Parathyroid adenoma (tissue), 2 donors: ENCODE results near the gene TRAF3.

Experiments
- H2AFZ ChIP-seq: fragments of 300-600 bp; sonication (generic); one replicate; pipeline ENCODE4 v1.7.0; 2017; ENCODE audit warnings: antibody characterized with exemption, mild to moderate bottlenecking
- H3K27ac ChIP-seq: fragments of 300-600 bp; sonication (generic); one replicate; pipeline ENCODE4 v1.7.0; 2017
- H3K27me3 ChIP-seq: fragments of 300-600 bp; sonication (generic); one replicate; pipeline ENCODE4 v1.7.0; 2017; ENCODE audit warnings: low read length; ENCODE audit not compliant: control insufficient read depth, insufficient read depth
- H3K36me3 ChIP-seq: fragments of 300-600 bp; sonication (generic); one replicate; pipeline ENCODE4 v1.7.0; 2017; ENCODE audit warnings: low read length; ENCODE audit not compliant: control insufficient read depth, insufficient read depth
- H3K4me1 ChIP-seq: fragments of 300-600 bp; sonication (generic); one replicate; pipeline ENCODE4 v1.7.0; 2017; ENCODE audit warnings: control low read depth
- H3K4me2 ChIP-seq: fragments of 300-600 bp; sonication (generic); one replicate; pipeline ENCODE4 v1.7.0; 2017; ENCODE audit warnings: low read length
- H3K4me3 ChIP-seq: fragments of 300-600 bp; sonication (generic); one replicate; pipeline ENCODE4 v1.7.0; 2017; ENCODE audit warnings: low read depth, low read length
- H3K79me2 ChIP-seq: fragments of 300-600 bp; sonication (generic); one replicate; pipeline ENCODE4 v1.7.0; 2017; ENCODE audit warnings: control low read depth
- H3K9ac ChIP-seq: fragments of 300-600 bp; sonication (generic); one replicate; pipeline ENCODE4 v1.7.0; 2017; ENCODE audit warnings: mild to moderate bottlenecking
- H3K9me3 ChIP-seq: fragments of 300-600 bp; sonication (generic); one replicate; pipeline ENCODE4 v1.7.0; 2017; ENCODE audit warnings: low read length; ENCODE audit not compliant: control insufficient read depth
- CTCF ChIP-seq: fragments of 300-600 bp; sonication (generic); IDR thresholded peaks from one replicate; pipeline ENCODE4 v1.7.0; 2017; ENCODE audit warnings: antibody characterized with exemption, mild to moderate bottlenecking
- donor health status: primary hyperparathyroidism.

Gene TRAF3

DNA sequence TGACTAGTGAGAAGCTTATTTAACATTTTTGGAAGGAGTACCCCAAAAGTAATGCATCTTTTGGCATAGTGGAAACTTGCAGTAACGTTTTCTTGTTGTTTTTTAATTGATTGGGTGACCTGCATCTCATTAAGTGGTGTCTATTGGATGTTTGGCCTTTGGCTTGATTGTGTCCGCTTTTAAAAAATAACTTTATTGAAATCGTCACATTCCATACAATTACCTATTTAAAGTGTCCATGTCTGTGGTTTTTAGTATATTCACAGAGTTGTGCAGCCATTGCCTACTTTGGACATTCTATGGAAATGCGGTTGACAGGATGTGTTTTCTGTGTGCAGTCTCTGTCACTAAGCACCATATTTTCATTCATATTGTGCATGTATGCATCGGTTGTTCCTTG lies 46.3 kb downstream of the TRAF3 start:
- H3K4me2 ChIP-seq = no peak overlapping the region
- H3K27ac ChIP-seq = no peak overlapping the region
- H3K27me3 ChIP-seq = no peaks in the 10 kb centered on the region

DNA sequence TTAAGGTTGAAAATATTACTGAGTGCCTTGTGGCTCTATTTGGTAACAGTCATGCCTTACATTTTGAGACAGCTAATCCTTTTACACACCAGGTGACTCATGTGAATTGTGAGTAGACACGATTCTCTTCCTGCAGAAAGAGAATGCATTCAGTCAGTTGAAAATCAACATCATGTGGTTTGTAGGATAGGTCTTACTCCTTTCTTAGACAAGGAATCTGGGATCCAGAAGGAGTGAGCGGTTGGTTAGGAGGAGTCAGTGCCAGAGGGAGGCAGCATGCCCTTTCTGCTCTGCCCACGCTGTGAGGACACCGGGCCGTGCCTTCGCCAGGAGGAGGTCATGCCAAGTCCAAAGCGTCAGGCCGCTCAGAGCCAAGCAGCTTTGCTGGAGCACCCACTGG lies 47.6 kb downstream of the TRAF3 start:
- no peak overlapping the region for H3K4me2 ChIP-seq
- no peak overlapping the region for H3K4me3 ChIP-seq
- no peaks in the 10 kb centered on the region for H3K36me3 ChIP-seq
- TF ChIP-seq CTCF = no peak
- H3K9me3 ChIP-seq = no peaks in the 10 kb centered on the region
- no peak overlapping the region for H3K9ac ChIP-seq
- no peaks in the 10 kb centered on the region for H3K27me3 ChIP-seq
- no peak overlapping the region for H2AFZ ChIP-seq
- peaks cover 42% of the 10 kb centered on the region for H3K79me2 ChIP-seq
- no peak overlapping the region for H3K27ac ChIP-seq
- H3K4me1 ChIP-seq = no peaks in the 10 kb centered on the region

More for the DNA sequence above, 46.3 kb downstream of the TRAF3 start:
- H3K9ac ChIP-seq = no peak overlapping the region
- TF ChIP-seq CTCF = no peak
- no peak overlapping the region for H3K4me3 ChIP-seq
- H3K79me2 ChIP-seq = peaks cover 44% of the 10 kb centered on the region
- peaks cover 7% of the 10 kb centered on the region for H3K4me1 ChIP-seq
- no peak overlapping the region for H2AFZ ChIP-seq
- no peaks in the 10 kb centered on the region for H3K9me3 ChIP-seq
- no peaks in the 10 kb centered on the region for H3K36me3 ChIP-seq

DNA sequence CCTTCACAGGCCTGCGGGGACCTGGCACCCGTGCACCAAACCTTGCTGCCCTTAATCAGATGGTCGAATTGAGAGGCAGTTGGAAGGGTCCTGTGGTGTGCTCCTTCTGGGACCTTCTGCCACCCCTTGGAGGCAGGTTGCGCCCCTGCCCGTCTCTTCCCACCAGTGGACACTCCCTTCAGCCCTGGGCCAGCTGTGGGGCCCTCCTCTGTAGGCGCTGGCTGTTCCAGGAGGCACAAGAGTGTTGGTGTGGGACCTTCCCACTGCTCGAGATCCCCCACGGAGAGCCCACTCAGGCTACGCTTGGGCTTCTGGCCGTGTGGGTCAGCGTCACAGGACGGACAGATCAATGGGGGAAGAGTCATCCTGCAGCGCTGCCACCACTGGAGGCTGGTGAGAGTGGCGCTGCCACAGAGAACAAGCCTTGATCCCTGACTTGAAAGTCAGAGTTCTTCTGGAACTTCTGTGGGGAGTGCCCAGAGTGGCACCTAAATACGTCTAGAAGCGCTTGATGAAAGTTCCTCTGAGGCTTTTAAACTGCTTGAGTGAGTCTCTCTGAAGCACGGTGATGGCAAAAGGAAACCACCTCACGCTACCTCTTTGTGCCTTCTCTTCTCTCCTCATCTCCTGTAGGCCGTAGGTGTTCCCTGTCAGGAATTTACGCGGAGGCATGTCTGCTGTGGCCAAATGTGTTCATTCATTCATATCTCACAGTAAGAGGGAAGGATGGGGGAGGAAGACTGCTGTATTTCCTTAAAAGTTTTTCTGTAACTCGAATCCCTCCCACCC lies 48.3 kb downstream of the TRAF3 start:
- no peaks in the 10 kb centered on the region for H3K27me3 ChIP-seq
- no peak overlapping the region for H3K27ac ChIP-seq
- H3K79me2 ChIP-seq = peaks cover 39% of the 10 kb centered on the region
- no peak overlapping the region for H2AFZ ChIP-seq
- no peak for TF ChIP-seq CTCF
- H3K4me3 ChIP-seq = no peak overlapping the region
- H3K9me3 ChIP-seq = no peaks in the 10 kb centered on the region
- no peaks in the 10 kb centered on the region for H3K36me3 ChIP-seq
- H3K4me1 ChIP-seq = no peaks in the 10 kb centered on the region
- no peak overlapping the region for H3K4me2 ChIP-seq
- H3K9ac ChIP-seq = no peak overlapping the region

- no peak for TF ChIP-seq CTCF
- Histone ChIP-seq H3K9me3 (no peaks in the 10 kb centered on the region), H3K4me3 (no peak overlapping the region), H2AFZ (no peak overlapping the region), H3K4me1 (no peaks in the 10 kb centered on the region), H3K9ac (no peak overlapping the region), H3K4me2 (no peak overlapping the region), H3K79me2 (peaks cover 34% of the 10 kb centered on the region), H3K36me3 (no peaks in the 10 kb centered on the region), H3K27ac (no peak overlapping the region), H3K27me3 (no peaks in the 10 kb centered on the region)
Measured at GRCh38 chr14:102826161-102826560, 48.9 kb downstream of the TRAF3 start.
